GM12878 (cell line): ENCODE data around the gene RGS2. TPM values are rescaled to one million over a fixed set of nuclear protein-coding genes. Genes with fewer than 3 reads are reported as not detected.

Source experiments
- BMI1 ChIP-seq: fragments of 450-650 bp; IDR thresholded peaks from 2 replicates; pipeline ENCODE4 v1.6.1; 2016; ENCODE audit warnings: mild to moderate bottlenecking, moderate library complexity, borderline replicate concordance
- EZH2 ChIP-seq: IDR thresholded peaks from 2 replicates; pipeline ENCODE4 v1.6.1; 2012; ENCODE audit warnings: low read depth, mild to moderate bottlenecking, control low read depth, inconsistent platforms, low read length, borderline replicate concordance; ENCODE audit not compliant: control insufficient read depth
- RBBP5 ChIP-seq: fragments of 200-600 bp; sonication (generic); conservative IDR thresholded peaks from 2 replicates; pipeline ENCODE4 v1.6.1; 2016
- SRF ChIP-seq, 2 experiments: IDR thresholded peaks; 2 replicates each; pipeline ENCODE4 v1.6.1; 2011; ENCODE audit warnings: low read depth in 2 of 2, low read length in 2 of 2, mild to moderate bottlenecking in 1 of 2, moderate library complexity in 1 of 2
- TCF3 ChIP-seq: IDR thresholded peaks from 2 replicates; pipeline ENCODE4 v1.6.1; 2012; ENCODE audit warnings: low read depth, mild to moderate bottlenecking, low read length, borderline replicate concordance; ENCODE audit not compliant: insufficient read depth
- ZZZ3 ChIP-seq: IDR thresholded peaks from 2 replicates; pipeline ENCODE4 v1.6.1; 2011; ENCODE audit warnings: low read depth; ENCODE audit not compliant: control insufficient read depth, insufficient read length
- polyA plus RNA-seq, 11 experiments: library from polyadenylated mRNA; depleted of rRNA in 4 of 11; unstranded in 6 of 11; stranded (reverse) in 5 of 11; fragments of >200 nt; fragmentation: Nextera tagmentation in 4 of 11; fragmentation: Illumina TruSeq in 1 of 11; extraction: Ambion mirVana in 4 of 11; extraction: Trizol in 1 of 11; gene quantifications; 1 replicate in 1 of 11; 2 replicates in 10 of 11; pipeline versions ENCODE4 v1.2.1 to v1.2.3, GENCODE V29; 2011 to 2016; ENCODE audit warnings: inconsistent platforms in 2 of 11, missing spikeins in 2 of 11, low read depth in 1 of 11
- total RNA-seq, 4 experiments: library from RNA; depleted of rRNA in 3 of 4; stranded (reverse); fragments of >200 nt in 3 of 4; fragmentation: Illumina TruSeq in 1 of 4; extraction: Trizol in 1 of 4; gene quantifications; 2 replicates each; pipeline versions ENCODE4 v1.2.1 to v1.2.3, GENCODE V29; 2013 to 2021
- TF ChIP-seq, protein P1 (sequence below): fragments of 450-650 bp; IDR thresholded peaks from 2 replicates; pipeline ENCODE4 v1.6.1; 2018; ENCODE audit warnings: mild to moderate bottlenecking, low read depth, moderate library complexity; ENCODE audit not compliant: partially characterized antibody
- TF ChIP-seq, protein P2 (sequence below): fragments of 450-650 bp; IDR thresholded peaks from 2 replicates; pipeline ENCODE4 v1.6.1; 2016; ENCODE audit warnings: mild to moderate bottlenecking
- TF ChIP-seq, protein P3 (sequence below): IDR thresholded peaks from 2 replicates; pipeline ENCODE4 v1.6.1; 2012; ENCODE audit warnings: low read depth, low read length, improper control_type of control experiment

Gene RGS2
- total and polyA plus RNA-seq, 10 of the 15 experiments (the other 5 are each of a cell fraction or from before 2014, with no cell fraction given) = 0.27 to 2.3 (median 0.98) TPM

DNA sequence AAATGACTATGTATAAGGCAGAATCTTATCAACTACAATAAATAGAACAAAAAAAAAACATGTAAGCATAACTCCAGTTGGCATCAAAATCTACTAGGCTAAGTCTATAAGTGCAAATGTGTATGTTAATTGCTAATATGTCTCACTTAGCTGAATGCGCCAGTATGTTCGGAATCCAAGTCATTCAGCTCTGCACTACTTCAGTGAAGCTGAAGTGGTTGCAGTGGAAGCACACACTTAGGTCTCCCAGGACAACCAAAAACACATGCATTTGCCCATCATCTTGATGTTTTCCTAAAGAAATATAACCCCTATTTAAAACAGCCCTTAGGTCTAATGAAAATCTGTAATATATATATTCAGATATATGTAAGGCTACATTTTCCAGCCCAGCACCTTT is 41.0 kb upstream of the RGS2 start (continued):
- TF ChIP-seq, protein P1, sequence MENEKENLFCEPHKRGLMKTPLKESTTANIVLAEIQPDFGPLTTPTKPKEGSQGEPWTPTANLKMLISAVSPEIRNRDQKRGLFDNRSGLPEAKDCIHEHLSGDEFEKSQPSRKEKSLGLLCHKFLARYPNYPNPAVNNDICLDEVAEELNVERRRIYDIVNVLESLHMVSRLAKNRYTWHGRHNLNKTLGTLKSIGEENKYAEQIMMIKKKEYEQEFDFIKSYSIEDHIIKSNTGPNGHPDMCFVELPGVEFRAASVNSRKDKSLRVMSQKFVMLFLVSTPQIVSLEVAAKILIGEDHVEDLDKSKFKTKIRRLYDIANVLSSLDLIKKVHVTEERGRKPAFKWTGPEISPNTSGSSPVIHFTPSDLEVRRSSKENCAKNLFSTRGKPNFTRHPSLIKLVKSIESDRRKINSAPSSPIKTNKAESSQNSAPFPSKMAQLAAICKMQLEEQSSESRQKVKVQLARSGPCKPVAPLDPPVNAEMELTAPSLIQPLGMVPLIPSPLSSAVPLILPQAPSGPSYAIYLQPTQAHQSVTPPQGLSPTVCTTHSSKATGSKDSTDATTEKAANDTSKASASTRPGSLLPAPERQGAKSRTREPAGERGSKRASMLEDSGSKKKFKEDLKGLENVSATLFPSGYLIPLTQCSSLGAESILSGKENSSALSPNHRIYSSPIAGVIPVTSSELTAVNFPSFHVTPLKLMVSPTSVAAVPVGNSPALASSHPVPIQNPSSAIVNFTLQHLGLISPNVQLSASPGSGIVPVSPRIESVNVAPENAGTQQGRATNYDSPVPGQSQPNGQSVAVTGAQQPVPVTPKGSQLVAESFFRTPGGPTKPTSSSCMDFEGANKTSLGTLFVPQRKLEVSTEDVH = no peak
- TF ChIP-seq ZZZ3 (no peak), SRF (IDR thresholded peaks at IDR 0.05; ENCODE audit: low read depth in 2 of 2, low read length in 2 of 2) (no peak), RBBP5 (no peak), BMI1 (no peak), TCF3 (no peak), EZH2 (no peak)
- TF ChIP-seq, protein P2, sequence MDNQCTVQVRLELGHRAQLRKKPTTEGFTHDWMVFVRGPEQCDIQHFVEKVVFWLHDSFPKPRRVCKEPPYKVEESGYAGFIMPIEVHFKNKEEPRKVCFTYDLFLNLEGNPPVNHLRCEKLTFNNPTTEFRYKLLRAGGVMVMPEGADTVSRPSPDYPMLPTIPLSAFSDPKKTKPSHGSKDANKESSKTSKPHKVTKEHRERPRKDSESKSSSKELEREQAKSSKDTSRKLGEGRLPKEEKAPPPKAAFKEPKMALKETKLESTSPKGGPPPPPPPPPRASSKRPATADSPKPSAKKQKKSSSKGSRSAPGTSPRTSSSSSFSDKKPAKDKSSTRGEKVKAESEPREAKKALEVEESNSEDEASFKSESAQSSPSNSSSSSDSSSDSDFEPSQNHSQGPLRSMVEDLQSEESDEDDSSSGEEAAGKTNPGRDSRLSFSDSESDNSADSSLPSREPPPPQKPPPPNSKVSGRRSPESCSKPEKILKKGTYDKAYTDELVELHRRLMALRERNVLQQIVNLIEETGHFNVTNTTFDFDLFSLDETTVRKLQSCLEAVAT = no peak
- TF ChIP-seq, protein P3, sequence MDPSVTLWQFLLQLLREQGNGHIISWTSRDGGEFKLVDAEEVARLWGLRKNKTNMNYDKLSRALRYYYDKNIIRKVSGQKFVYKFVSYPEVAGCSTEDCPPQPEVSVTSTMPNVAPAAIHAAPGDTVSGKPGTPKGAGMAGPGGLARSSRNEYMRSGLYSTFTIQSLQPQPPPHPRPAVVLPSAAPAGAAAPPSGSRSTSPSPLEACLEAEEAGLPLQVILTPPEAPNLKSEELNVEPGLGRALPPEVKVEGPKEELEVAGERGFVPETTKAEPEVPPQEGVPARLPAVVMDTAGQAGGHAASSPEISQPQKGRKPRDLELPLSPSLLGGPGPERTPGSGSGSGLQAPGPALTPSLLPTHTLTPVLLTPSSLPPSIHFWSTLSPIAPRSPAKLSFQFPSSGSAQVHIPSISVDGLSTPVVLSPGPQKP = no peak
